D721Med (cell line): ENCODE data around the gene LGR4.
"Not testable (repeated sequence)": the region's sequence is repeated elsewhere in the genome, so short reads cannot be mapped to it uniquely, and the experiment has no call there.

Experiments used
- DNase-seq: peaks from one replicate; pipeline ENCODE4 v3.0.0; 2011; ENCODE audit warnings: low spot score; ENCODE audit not compliant: insufficient read length
- FAIRE-seq: peaks from 2 replicates; lab custom pipeline; 2011; peaks lifted over from hg19 to GRCh38; lab: Jason Lieb, UNC
- TF ChIP-seq, protein P1 (sequence below): IDR thresholded peaks from 2 replicates; pipeline ENCODE4 v1.5.1; 2012; ENCODE audit warnings: mild to moderate bottlenecking, control low read depth; ENCODE audit not compliant: insufficient read depth; ENCODE audit errors: missing control alignments

LGR4 gene, protein sequence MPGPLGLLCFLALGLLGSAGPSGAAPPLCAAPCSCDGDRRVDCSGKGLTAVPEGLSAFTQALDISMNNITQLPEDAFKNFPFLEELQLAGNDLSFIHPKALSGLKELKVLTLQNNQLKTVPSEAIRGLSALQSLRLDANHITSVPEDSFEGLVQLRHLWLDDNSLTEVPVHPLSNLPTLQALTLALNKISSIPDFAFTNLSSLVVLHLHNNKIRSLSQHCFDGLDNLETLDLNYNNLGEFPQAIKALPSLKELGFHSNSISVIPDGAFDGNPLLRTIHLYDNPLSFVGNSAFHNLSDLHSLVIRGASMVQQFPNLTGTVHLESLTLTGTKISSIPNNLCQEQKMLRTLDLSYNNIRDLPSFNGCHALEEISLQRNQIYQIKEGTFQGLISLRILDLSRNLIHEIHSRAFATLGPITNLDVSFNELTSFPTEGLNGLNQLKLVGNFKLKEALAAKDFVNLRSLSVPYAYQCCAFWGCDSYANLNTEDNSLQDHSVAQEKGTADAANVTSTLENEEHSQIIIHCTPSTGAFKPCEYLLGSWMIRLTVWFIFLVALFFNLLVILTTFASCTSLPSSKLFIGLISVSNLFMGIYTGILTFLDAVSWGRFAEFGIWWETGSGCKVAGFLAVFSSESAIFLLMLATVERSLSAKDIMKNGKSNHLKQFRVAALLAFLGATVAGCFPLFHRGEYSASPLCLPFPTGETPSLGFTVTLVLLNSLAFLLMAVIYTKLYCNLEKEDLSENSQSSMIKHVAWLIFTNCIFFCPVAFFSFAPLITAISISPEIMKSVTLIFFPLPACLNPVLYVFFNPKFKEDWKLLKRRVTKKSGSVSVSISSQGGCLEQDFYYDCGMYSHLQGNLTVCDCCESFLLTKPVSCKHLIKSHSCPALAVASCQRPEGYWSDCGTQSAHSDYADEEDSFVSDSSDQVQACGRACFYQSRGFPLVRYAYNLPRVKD

DNA sequence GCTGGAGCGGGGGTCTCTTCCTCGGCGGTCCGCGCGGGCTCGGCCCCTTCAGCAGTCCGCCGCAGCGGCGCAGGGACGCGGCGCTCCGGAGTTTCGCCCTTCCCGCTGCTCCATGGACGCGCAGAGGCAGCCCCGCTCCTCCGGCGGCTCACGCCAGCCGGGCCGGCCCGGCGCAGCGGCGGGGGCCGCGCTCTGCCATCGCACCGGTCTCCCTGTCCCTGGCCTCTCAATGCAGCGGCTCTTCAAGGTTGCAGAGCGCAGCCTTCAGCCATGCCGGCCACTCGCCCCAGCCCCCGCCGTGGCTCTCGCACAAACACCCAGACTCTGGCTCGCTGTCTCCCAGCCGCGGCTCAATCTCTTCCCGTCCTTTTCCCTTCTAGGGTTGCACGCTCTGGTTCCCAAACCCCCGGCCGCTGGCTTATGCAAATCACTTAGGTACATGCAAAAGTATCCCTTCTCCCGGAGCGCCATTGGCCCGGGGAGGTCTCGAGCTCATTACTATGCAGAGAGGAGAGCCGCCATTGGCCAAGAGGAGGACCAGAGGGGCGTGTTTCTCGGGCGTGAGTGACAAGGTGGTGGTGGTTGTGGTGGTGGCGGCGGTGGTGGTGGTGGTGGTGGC, at the start of gene LGR4:
LGR4 (minus strand) TSS at position 393 of the 619 bp plus-strand sequence. CDS start 488 bp downstream, outside the sequence.
- DNase-seq (peak; percentile 48), FAIRE-seq (no peak)
- TF ChIP-seq, protein P1, sequence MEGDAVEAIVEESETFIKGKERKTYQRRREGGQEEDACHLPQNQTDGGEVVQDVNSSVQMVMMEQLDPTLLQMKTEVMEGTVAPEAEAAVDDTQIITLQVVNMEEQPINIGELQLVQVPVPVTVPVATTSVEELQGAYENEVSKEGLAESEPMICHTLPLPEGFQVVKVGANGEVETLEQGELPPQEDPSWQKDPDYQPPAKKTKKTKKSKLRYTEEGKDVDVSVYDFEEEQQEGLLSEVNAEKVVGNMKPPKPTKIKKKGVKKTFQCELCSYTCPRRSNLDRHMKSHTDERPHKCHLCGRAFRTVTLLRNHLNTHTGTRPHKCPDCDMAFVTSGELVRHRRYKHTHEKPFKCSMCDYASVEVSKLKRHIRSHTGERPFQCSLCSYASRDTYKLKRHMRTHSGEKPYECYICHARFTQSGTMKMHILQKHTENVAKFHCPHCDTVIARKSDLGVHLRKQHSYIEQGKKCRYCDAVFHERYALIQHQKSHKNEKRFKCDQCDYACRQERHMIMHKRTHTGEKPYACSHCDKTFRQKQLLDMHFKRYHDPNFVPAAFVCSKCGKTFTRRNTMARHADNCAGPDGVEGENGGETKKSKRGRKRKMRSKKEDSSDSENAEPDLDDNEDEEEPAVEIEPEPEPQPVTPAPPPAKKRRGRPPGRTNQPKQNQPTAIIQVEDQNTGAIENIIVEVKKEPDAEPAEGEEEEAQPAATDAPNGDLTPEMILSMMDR, result no peak

DNA sequence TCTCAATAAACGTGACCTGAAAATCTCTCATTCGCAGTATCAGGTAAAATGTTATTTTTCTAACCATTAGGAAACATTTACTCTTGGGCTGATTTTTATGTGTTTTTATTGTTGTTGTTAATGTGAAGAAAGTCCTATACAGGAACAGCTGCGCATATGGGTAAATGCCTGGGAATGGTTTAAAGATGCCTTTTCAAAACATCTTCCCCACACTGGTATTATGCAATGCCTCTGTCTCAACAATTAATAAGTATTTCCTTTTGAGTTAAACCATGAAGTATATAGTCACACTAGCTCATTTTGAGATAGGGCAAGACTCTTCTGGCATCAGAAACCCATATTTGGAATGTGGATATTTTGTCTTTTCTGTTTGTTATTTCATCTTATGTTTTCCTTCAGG, 47.6 kb upstream of the LGR4 start:
- TF ChIP-seq, protein P1, result no peak
- FAIRE-seq, result no peak
- DNase-seq, result no peak

DNA sequence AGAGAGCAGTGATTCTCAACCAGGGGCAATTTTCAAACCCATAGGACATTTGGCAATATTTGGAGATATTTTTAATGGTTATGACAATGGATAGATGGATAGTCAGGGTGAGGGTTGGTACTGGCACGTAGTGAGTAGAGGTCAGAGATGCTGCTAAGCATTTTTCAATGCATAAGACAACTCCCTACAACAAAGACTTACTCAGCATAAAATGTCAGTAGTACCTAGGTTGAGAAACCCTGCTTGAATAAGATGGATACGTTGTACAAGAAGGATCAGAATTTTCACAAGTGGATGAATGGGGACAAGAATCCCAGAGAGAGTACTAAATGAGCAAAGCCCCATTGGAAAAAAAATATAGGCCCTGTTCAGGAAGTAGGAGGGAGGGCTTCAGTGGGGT, 45.9 kb upstream of the LGR4 start:
- no peak for DNase-seq
- TF ChIP-seq, protein P1, result no peak
- FAIRE-seq, result no peak

DNA sequence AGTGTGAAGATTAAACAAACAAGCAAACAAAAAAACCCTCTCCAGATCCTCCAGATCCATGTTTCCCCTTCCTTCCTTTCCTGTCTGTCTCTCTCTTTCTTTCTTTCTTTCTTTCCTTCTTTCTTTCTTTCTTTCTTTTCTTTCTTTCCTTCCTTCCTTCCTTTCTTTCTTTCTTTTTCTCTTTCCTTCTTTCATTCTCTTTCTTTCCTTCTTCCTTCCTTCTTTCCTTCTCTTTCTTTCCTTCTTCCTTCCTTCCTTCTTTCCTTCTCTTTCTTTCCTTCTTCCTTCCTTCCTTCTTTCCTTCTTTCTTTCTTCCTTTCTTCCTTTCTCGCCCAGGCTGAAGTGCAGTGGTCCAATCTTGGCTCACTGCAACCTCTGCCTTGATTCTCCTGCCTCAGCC, 44.9 kb upstream of the LGR4 start:
- FAIRE-seq, result peak; percentile 21

DNA sequence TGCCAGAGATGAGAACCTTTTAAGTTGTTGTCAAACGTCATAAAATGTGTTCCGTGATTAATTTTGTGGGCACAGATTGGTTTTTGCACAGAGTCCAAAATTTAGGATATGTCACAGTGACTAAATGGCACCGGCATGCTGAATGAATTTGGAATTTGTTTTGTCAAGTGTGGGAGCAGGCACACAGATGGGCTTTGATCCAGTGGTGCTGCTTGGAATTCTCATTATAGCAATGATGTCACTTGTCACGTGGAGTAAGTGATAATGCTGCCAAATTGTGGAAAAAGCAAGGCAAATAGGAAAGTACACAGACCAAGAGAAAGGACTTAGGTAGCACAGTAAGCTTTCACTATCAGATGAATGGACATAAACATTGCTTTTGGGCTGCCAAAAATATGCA, 42.0 kb upstream of the LGR4 start:
- DNase-seq, result no peak
- no peak for FAIRE-seq
- TF ChIP-seq, protein P1, result no peak

More for the DNA sequence above, 44.9 kb upstream of the LGR4 start:
- not testable (repeated sequence) for DNase-seq

DNA sequence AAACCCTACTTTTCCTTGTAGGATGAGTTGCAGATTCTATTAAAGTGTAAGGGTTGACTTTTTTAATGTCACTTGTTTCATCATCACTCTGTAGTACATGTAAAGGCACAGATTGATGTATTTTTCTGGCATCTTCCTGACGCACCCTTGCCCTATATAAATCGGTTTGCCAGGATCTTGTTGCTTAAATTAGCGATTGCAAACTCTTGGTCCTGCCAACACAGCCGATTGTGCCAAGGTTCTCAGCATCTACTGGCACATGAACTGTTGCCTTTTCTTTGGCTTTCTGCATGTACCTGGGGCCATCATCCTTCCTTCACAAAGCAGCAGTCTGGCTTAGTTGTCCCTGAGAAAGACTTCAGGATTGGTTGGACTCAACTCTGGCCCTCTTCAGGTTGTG, 41.5 kb upstream of the LGR4 start:
- TF ChIP-seq, protein P1, result no peak
- DNase-seq (no peak), FAIRE-seq (no peak)

DNA sequence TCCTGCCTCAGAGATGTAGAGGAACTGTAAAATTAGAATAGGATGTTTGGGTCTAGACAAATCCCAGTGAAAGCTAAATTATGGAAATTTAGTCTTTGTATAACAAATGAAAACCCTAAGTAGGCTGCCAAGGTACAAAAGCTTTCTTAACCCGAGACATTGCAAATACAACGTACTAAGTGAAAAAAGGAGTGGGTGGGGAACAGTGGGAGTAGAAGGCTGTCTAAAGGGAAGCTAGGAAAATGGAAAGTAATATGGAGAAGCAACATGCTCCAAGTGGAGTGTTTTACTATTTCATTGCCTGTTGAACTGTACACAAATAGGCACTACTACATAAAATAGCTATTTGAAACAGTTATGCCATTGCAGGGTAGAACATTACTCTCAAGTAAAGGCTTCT, 40.8 kb upstream of the LGR4 start:
- FAIRE-seq (no peak), DNase-seq (no peak)
- TF ChIP-seq, protein P1, result no peak
